OCI-LY1 (cell line): ENCODE results near the gene DHRSX.

Experiments
- EZH2 ChIP-seq: fragments of 200-600 bp; sonication (generic), shearing (Covaris generic); IDR thresholded peaks from 2 replicates; pipeline ENCODE4 v1.8.0; 2017; ENCODE audit warnings: borderline replicate concordance, mixed run types, mild to moderate bottlenecking, antibody characterized with exemption, low read length, moderate library complexity, mixed read lengths
- TF ChIP-seq, protein P1 (sequence below): fragments of 200-600 bp; sonication (generic), shearing (Covaris generic); IDR thresholded peaks from 2 replicates; pipeline ENCODE4 v1.5.1; 2017; ENCODE audit warnings: mild to moderate bottlenecking, antibody characterized with exemption, low read length, moderate library complexity, mixed read lengths

DNA sequence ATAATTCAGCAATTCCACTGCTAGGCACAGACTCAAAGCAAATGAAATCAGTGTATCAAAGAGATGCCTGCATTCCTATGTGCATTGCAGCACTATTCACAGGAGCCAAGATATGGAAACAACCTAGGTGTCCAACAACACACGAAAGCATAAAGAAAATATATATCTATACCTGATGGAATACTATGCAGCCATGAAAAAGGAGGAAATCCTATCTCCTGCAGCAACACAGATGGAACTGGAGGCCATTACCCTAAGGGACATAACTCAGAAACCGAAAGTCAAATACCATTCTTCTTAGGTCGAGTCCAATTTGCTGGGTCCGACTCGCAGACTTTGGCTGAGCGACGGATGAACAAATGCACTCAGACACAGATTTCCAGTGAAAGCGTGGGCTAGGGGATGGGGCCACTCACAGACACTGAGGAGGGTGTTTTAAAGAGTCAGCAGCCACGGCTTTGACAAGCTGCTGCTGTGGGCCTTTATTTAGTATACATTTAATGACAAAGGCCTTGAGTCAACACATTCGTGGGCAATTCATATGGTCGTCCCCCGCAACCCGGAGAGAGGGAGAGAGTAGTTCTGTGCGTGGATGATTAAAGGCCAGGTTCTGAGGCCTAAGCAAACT, 93.8 kb downstream of the DHRSX start:
- TF ChIP-seq, protein P1, sequence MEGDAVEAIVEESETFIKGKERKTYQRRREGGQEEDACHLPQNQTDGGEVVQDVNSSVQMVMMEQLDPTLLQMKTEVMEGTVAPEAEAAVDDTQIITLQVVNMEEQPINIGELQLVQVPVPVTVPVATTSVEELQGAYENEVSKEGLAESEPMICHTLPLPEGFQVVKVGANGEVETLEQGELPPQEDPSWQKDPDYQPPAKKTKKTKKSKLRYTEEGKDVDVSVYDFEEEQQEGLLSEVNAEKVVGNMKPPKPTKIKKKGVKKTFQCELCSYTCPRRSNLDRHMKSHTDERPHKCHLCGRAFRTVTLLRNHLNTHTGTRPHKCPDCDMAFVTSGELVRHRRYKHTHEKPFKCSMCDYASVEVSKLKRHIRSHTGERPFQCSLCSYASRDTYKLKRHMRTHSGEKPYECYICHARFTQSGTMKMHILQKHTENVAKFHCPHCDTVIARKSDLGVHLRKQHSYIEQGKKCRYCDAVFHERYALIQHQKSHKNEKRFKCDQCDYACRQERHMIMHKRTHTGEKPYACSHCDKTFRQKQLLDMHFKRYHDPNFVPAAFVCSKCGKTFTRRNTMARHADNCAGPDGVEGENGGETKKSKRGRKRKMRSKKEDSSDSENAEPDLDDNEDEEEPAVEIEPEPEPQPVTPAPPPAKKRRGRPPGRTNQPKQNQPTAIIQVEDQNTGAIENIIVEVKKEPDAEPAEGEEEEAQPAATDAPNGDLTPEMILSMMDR: no peak
- TF ChIP-seq EZH2: no peak
